Measurements from ENCODE around the gene PSMD2.
"Not testable (repeated sequence)": the region's sequence is repeated elsewhere in the genome, so short reads cannot be mapped to it uniquely, and the experiment has no call there.

PSMD2 gene

DNA sequence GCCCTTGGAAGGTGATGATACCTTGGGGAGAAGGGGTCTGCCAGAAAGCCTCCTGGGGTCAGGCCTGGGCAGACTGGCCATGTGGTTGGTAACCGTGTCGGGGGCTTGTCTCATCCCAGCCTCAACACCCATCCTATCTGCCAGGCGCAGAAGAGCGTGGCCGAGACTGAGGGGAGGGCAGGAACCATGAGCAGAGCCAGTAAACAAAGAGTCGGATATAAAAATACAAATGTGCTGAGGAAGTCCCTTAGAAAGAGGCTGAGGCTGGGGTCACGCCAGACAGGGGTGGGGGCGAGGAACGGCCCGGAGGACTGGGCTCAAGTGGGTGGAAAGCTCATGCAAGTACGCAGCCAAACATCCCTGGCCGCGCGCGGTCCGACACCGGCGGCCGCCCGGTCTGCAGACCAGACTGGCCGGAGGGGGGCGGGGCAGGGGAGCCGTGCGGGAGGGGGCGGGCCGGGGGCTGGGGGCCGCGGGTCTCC lies 39.6 kb upstream of the PSMD2 start:
- TF ChIP-seq, protein P1, sequence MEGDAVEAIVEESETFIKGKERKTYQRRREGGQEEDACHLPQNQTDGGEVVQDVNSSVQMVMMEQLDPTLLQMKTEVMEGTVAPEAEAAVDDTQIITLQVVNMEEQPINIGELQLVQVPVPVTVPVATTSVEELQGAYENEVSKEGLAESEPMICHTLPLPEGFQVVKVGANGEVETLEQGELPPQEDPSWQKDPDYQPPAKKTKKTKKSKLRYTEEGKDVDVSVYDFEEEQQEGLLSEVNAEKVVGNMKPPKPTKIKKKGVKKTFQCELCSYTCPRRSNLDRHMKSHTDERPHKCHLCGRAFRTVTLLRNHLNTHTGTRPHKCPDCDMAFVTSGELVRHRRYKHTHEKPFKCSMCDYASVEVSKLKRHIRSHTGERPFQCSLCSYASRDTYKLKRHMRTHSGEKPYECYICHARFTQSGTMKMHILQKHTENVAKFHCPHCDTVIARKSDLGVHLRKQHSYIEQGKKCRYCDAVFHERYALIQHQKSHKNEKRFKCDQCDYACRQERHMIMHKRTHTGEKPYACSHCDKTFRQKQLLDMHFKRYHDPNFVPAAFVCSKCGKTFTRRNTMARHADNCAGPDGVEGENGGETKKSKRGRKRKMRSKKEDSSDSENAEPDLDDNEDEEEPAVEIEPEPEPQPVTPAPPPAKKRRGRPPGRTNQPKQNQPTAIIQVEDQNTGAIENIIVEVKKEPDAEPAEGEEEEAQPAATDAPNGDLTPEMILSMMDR (conservative IDR thresholded peaks at IDR 0.05), result no peak
- H3K27ac ChIP-seq, result peak overlapping the region; percentile 82; the same call in 1 of the 2 replicates

DNA sequence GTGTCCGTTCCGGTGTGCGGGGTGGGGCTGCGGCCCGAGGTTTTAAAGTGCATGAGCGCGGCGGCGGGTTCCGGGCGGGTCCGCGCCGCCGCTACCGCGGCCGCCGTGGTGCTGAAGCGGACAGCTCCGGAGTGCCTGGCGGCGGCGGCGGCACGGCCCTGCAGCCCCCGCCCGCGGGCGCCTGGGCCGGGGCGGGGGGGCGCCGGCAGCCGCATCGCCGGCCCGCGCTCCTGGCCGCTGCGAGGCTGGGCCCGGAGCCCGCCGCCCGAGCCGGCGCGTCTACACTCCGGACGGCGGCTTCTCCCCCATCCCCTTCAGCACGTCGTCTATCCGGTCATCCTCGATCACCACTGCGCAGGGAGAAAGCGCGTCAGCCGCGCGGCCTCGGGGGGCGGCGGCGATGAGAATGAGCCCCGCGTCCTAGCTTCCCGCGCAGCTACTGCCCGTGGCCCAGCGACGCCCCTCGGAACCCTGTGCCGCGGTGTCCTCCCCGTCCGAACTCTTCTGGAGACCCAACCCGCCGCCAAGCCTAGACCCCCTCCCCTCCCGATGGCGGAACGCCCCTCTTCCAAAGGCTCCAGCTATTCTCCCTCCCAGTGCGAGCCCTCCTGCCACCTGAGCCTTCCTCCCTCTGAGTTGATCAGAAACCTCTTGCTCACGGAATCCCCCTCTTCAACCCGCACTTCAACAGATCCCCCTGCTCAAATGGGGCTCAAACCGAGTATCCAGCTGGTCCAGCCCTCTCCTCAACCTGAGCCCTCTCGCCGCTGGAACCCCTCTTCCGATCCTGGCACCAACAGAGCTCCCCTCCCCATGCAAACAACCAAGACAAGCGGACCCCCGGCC lies 38.9 kb upstream of the PSMD2 start:
- peak overlapping the region; percentile 82 for H3K27ac ChIP-seq
- TF ChIP-seq, protein P1 (conservative IDR thresholded peaks at IDR 0.05), result no peak

DNA sequence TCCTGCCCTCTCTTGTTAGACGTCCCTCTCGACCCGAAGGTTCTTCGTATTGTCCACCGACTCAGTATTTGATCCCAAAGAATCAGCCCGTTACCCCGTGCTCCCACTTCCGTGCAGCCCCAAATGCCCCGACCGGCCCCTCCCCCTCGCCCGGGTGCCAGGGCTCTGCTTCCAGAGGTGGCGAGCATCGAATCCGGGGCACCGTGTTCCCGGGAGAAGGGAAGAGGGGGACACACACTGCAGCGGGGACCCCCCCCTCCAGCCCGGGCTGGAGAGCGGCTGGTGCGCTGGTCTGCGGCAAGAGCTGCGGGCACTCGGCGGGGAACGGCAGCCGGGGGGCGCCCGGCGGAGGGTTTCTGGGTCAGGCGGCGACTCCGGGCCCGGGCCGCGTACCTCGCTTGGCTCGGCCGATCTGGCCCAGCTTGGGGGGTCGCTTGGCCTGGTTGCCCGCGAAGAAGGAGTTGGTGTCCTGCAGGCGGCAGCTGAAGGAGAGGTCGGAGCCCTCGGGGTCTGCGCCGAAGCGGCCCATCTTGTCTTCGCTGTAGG lies 38.2 kb upstream of the PSMD2 start:
- H3K27ac ChIP-seq, result peak overlapping the region; percentile 82
- TF ChIP-seq, protein P1 (conservative IDR thresholded peaks at IDR 0.05), result no peak

DNA sequence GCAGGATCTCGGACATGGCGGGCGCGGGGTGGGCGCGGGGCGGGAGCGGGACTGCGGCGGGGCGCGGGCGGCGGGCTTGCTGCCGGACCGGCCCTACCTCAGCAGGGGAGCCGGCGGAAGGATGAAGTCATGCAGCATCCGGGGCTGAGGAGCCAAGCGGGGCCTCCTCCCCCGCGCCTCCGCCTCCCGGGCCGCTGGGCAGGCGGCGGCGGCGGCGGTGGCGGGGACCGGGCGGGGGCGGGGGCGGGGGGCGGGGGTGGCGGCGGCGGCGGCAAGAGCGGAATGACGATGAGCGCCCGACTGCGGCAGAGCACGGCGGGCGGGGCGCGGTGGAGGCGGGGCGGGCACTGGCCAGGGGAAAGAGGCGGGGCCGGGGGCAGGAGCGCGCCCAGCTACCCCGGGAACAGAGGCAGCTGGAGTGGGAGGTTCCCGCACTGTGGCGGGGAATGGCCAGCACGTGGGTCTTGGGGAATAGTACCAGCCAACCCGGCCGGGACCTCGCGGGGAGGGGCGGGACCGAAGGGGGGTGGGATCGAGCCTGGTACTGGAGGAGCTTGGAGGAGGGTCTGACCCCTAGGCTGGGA lies 37.7 kb upstream of the PSMD2 start, which contains the start of gene CAMK2N2:
TSS of gene CAMK2N2 (minus strand) at position 284 of the 584 bp plus-strand sequence. CDS start at position 16, 268 bp downstream.
- peak within 1 kb of the TSS; percentile 82 for H3K27ac ChIP-seq
- TF ChIP-seq, protein P1 (conservative IDR thresholded peaks at IDR 0.05), result no peak

DNA sequence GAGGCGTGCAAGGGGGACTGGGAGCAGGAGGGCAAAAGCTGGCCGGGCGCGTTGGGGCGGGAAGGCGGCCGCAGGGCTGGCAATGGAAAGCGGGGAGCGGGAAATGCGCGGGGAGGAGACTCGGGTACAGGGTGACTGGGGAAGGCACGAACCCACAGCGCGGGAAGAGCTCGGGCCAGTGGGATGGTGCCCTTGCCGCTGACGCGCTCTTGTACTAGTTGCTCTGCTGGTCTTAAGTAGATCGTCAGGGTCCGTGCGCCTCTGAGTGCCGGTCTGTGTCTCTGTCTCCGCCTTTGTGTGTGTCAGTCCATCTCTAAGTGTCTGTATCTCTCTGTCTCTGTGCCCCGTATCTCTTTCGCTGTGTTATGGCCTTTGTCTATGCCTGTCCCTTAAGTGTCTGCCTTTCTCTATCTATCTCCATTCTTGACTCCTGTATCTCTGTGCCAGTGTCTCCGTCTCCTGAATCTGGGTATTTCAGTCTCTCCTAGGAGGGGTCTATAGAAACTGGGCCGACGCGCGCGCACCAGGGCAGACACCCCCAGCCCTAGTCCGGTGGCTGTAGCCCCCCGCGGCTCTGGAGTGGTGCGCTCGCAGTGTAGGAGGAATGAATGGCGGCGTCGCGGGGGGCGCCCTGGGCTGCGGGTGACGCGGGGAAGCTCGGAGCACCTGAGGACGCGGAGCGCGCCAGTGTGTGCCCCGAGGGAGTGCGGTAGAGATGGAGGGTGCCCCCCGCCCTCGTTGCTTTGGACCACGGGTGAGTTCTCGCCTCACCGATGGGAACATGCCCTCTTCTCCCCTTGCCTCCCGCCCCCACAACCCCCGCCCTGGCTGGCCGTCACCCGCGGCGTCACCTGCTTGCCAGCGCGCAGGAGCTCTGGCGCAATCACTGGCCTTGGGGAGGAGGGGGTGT lies 36.9 kb upstream of the PSMD2 start:
- TF ChIP-seq, protein P1 (conservative IDR thresholded peaks at IDR 0.05), result no peak
- peak overlapping the region; percentile 82; the same call in 1 of the 2 replicates for H3K27ac ChIP-seq

DNA sequence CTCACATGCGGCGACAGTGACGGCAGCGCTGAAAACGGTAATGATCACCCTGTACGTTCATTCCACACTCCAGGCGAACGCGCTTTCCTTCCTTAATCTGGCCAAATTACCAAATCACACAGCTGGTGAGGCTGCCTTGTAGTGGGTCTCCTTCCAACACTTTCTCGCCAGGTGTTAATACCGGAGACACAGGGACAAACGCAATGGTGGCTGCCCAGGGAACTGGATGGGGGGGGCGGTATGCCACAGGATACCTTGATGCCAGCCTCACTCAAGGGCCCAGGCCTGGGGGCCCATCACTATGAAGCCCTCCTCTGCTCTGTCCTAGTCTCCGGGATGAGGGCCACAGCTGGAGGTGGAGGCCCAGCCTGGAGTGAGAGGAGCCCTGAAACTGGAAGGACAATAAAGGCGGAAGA lies 36.3 kb upstream of the PSMD2 start:
- TF ChIP-seq, protein P1 (conservative IDR thresholded peaks at IDR 0.05), result no peak

DNA sequence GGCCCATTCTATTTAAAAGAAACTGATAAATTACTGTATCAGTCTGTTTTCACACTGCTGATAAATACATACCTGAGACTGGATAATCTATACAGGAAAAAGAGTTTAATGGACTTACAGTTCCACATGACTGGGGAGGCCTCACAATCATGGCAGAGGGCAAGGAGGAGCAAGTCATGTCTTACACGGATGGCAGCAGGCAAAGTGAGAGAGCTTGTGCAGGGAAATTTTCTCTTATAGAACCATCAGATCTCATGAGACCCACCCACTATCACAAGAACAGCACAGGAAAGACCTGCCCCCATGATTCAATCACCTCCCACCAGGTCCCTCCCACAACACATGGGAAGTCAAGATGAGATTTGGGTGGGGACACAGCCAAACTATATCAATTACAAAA lies 31.8 kb upstream of the PSMD2 start:
- not testable (repeated sequence) for H3K27ac ChIP-seq

More for the DNA sequence above, 36.3 kb upstream of the PSMD2 start:
- no peak overlapping the region for H3K27ac ChIP-seq

Data from VCaP (cell line).